ENCODE measurements around the gene PSMD8. TPM values are rescaled to one million over a fixed set of nuclear protein-coding genes. Genes with fewer than 3 reads are reported as not detected.
"Not testable (repeated sequence)": the region's sequence is repeated elsewhere in the genome, so short reads cannot be mapped to it uniquely, and the experiment has no call there.

The PSMD8 gene
- total RNA-seq, 1 donor from 2014 or later: 128 TPM

- no peak for TF ChIP-seq CTCF (IDR thresholded peaks at IDR 0.05; ENCODE audit: unreplicated experiment)
- Mint-ChIP-seq H3K4me1 (ENCODE audit: low read depth) (no peaks in the 10 kb centered on the region), H3K9me3 (ENCODE audit: low read depth) (no peaks in the 10 kb centered on the region), H3K4me3 (ENCODE audit: low read depth) (no peak within 1 kb of the TSS), H3K27ac (no peak within 1 kb of the TSS), H3K36me3 (ENCODE audit: insufficient read depth) (no peaks in the 10 kb centered on the region), H3K27me3 (peaks cover 29% of the 10 kb centered on the region)
- DNase-seq (ENCODE audit: low spot score, unreplicated experiment): no peak
Measured at GRCh38 chr19:38425810-38426466, 51.6 kb downstream of the PSMD8 start, which contains the start of gene RASGRP4. RASGRP4 (minus strand) TSS chr19:38426219; CDS start chr19:38426091, 128 bp downstream.

- peaks cover 25% of the 10 kb centered on the region for H3K27me3 Mint-ChIP-seq
- H3K4me3 Mint-ChIP-seq (ENCODE audit: low read depth); H3K4me1 Mint-ChIP-seq (ENCODE audit: low read depth); H3K27ac Mint-ChIP-seq; H3K9me3 Mint-ChIP-seq (ENCODE audit: low read depth); DNase-seq (ENCODE audit: low spot score, unreplicated experiment); H3K36me3 Mint-ChIP-seq (ENCODE audit: insufficient read depth): not testable (repeated sequence)
Measured at GRCh38 chr19:38427035-38427677, 52.8 kb downstream of the PSMD8 start.

GRCh38 chr19:38429055-38429810 lies 54.9 kb downstream of the PSMD8 start:
- Mint-ChIP-seq H3K27ac (no peak overlapping the region), H3K27me3 (peaks cover 35% of the 10 kb centered on the region), H3K4me3 (ENCODE audit: low read depth) (no peak overlapping the region), H3K9me3 (ENCODE audit: low read depth) (no peaks in the 10 kb centered on the region), H3K4me1 (ENCODE audit: low read depth) (peaks cover under 1% of the 10 kb centered on the region), H3K36me3 (ENCODE audit: insufficient read depth) (no peaks in the 10 kb centered on the region)
- no peak for DNase-seq (ENCODE audit: low spot score, unreplicated experiment)
- no peak for TF ChIP-seq CTCF (IDR thresholded peaks at IDR 0.05; ENCODE audit: unreplicated experiment)

GRCh38 chr19:38429811-38430156 lies 55.4 kb downstream of the PSMD8 start:
- no peak overlapping the region for H3K27ac Mint-ChIP-seq
- DNase-seq (ENCODE audit: low spot score, unreplicated experiment): no peak
- no peaks in the 10 kb centered on the region for H3K36me3 Mint-ChIP-seq (ENCODE audit: insufficient read depth)
- H3K9me3 Mint-ChIP-seq (ENCODE audit: low read depth): no peaks in the 10 kb centered on the region
- no peak overlapping the region for H3K4me3 Mint-ChIP-seq (ENCODE audit: low read depth)
- no peak for TF ChIP-seq CTCF (IDR thresholded peaks at IDR 0.05; ENCODE audit: unreplicated experiment)
- peaks cover 3% of the 10 kb centered on the region for H3K4me1 Mint-ChIP-seq (ENCODE audit: low read depth)
- H3K27me3 Mint-ChIP-seq: peaks cover 38% of the 10 kb centered on the region

GRCh38 chr19:38430931-38431330 lies 56.6 kb downstream of the PSMD8 start:
- no peak for TF ChIP-seq CTCF (IDR thresholded peaks at IDR 0.05; ENCODE audit: unreplicated experiment)
- DNase-seq (ENCODE audit: low spot score, unreplicated experiment): no peak
- H3K4me1 Mint-ChIP-seq (ENCODE audit: low read depth): peaks cover 3% of the 10 kb centered on the region
- H3K27me3 Mint-ChIP-seq: peaks cover 38% of the 10 kb centered on the region
- no peak overlapping the region for H3K27ac Mint-ChIP-seq
- no peak overlapping the region for H3K4me3 Mint-ChIP-seq (ENCODE audit: low read depth)
- H3K9me3 Mint-ChIP-seq (ENCODE audit: low read depth): no peaks in the 10 kb centered on the region
- H3K36me3 Mint-ChIP-seq (ENCODE audit: insufficient read depth): no peaks in the 10 kb centered on the region
